CD4-positive, alpha-beta T cell (primary cell): Measurements from ENCODE around the gene SYNGAP1. TPM values are rescaled to one million over a fixed set of nuclear protein-coding genes. Genes with fewer than 3 reads are reported as not detected.

ENCODE experiments used
- ATAC-seq: fragments of 200-7000 bp; cut with Tn5 transposase; one replicate; pipeline ENCODE4 v1.10.0; 2022; ENCODE audit warnings: mild to moderate bottlenecking; ENCODE audit not compliant: poor library complexity
- CTCF ChIA-PET: fragments of 350-600 bp; sonication (Branson Sonifier 250); formaldehyde crosslinking; loops from one replicate; lab custom pipeline; 2021; ENCODE audit warnings: antibody characterized with exemption, inconsistent platforms; lab: Charles Lee
- POLR2A ChIA-PET: fragments of 350-600 bp; sonication (Branson Sonifier 250); formaldehyde crosslinking; loops from one replicate; lab custom pipeline; 2021; ENCODE audit warnings: antibody characterized with exemption, inconsistent platforms; lab: Charles Lee
- DNase-seq, 14 experiments: peaks; one replicate each; pipeline ENCODE4 v3.0.0-alpha.2; 2013 to 2020; ENCODE audit warnings: mixed read lengths in 2 of 14
- H3K27ac ChIP-seq, 2 donors: one replicate each; pipeline versions ENCODE4 v1.5.1 to v1.7.0; 2013; ENCODE audit warnings: low read length in 2 of 2, low read depth in 1 of 2, mild to moderate bottlenecking in 1 of 2
- H3K27me3 ChIP-seq, 2 experiments: 1 replicate in 1 of 2; 2 replicates in 1 of 2; pipeline versions ENCODE4 v1.6.1 to v1.7.0; 2013; ENCODE audit warnings: low read length in 2 of 2, control low read depth in 1 of 2, mild to moderate bottlenecking in 1 of 2, moderate library complexity in 1 of 2; ENCODE audit not compliant: insufficient read depth in 2 of 2, control insufficient read depth in 1 of 2
- H3K36me3 ChIP-seq: one replicate; pipeline ENCODE4 v1.6.1; 2013; ENCODE audit warnings: low read length, control low read depth; ENCODE audit not compliant: insufficient read depth
- H3K4me1 ChIP-seq: one replicate; pipeline ENCODE4 v1.6.1; 2013; ENCODE audit warnings: low read length, control low read depth; ENCODE audit not compliant: insufficient read depth
- H3K4me3 ChIP-seq: one replicate; pipeline ENCODE4 v1.5.1; 2013; ENCODE audit warnings: mild to moderate bottlenecking, low read length, moderate library complexity
- H3K9me3 ChIP-seq, 2 experiments: 1 replicate in 1 of 2; 2 replicates in 1 of 2; pipeline versions ENCODE4 v1.6.1 to v1.7.0; 2013; ENCODE audit warnings: low read length in 2 of 2, mild to moderate bottlenecking in 2 of 2, control low read depth in 1 of 2, moderate library complexity in 1 of 2; ENCODE audit not compliant: control insufficient read depth in 1 of 2, insufficient read depth in 1 of 2
- H3K27ac Mint-ChIP-seq: one replicate; pipeline ENCODE4 v1.8.0; 2020; ENCODE audit warnings: mixed read lengths
- H3K27me3 Mint-ChIP-seq: one replicate; pipeline ENCODE4 v1.8.0; 2021; ENCODE audit warnings: mixed read lengths
- H3K36me3 Mint-ChIP-seq: one replicate; pipeline ENCODE4 v1.8.0; 2021; ENCODE audit warnings: low read depth, mixed read lengths
- H3K4me1 Mint-ChIP-seq: one replicate; pipeline ENCODE4 v1.8.0; 2021; ENCODE audit warnings: low read depth, mixed read lengths
- H3K4me3 Mint-ChIP-seq: one replicate; pipeline ENCODE4 v1.8.0; 2020; ENCODE audit warnings: mild to moderate bottlenecking, mixed read lengths
- H3K9me3 Mint-ChIP-seq: one replicate; pipeline ENCODE4 v1.8.0; 2020; ENCODE audit warnings: mixed read lengths
- CTCF ChIP-seq: fragments of 200-600 bp; IDR thresholded peaks from one replicate; pipeline ENCODE4 v1.8.0; 2022; ENCODE audit warnings: antibody characterized with exemption, mild to moderate bottlenecking
- intact Hi-C, 2 experiments: fragments of 100-400 bp; cut with DNase I in 1 of 2; cut with micrococcal nuclease in 1 of 2; formaldehyde crosslinking; loops; one replicate each; pipeline versions ENCODE4 v1.15.1 to v1.9.0; 2023 to 2025; cut with DNase I, micrococcal nuclease
- total RNA-seq, 174 experiments: library from RNA in 2 of 174; stranded (reverse) in 2 of 174; gene quantifications; one replicate each; pipeline ENCODE4 v1.2.3 and lab custom pipeline; 2021 to 2026

Gene SYNGAP1
- total RNA-seq, 2 experiments from 2014 or later = 62.4 to 63.8 TPM

- peak overlapping the region; percentile 11 for H3K4me3 Mint-ChIP-seq
- Histone ChIP-seq H3K9me3 (no peaks in the 10 kb centered on the region), H3K27me3 (no peaks in the 10 kb centered on the region), H3K27ac (no peak overlapping the region), H3K36me3 (peaks cover 9% of the 10 kb centered on the region), H3K4me3 (no peak overlapping the region), H3K4me1 (peaks cover 21% of the 10 kb centered on the region)
- no peak for DNase-seq
- no peaks in the 10 kb centered on the region for H3K9me3 Mint-ChIP-seq
- peaks cover 29% of the 10 kb centered on the region for H3K36me3 Mint-ChIP-seq
- intact Hi-C loops = loop anchor here in 1 of 2 experiments (10.0 kb wide), 1 partner anchor 236 kb away; no protein-coding TSS in a partner anchor
- H3K27ac Mint-ChIP-seq = no peak overlapping the region
- ChIA-PET POLR2A (no interaction called here), CTCF (no interaction called here)
- no peak for TF ChIP-seq CTCF
- no peaks in the 10 kb centered on the region for H3K27me3 Mint-ChIP-seq
- ATAC-seq = no peak
- peaks cover 27% of the 10 kb centered on the region for H3K4me1 Mint-ChIP-seq
These were observed 38.8 kb downstream of the SYNGAP1 start for GRCh38 chr6:33458676-33459075.

- H3K27me3 Mint-ChIP-seq = no peaks in the 10 kb centered on the region
- peaks cover 21% of the 10 kb centered on the region for H3K4me1 Mint-ChIP-seq
- peak overlapping the region; percentile 11 for H3K4me3 Mint-ChIP-seq
- POLR2A ChIA-PET = no interaction called here
- TF ChIP-seq CTCF = no peak
- H3K27ac Mint-ChIP-seq = no peak overlapping the region
- no peak overlapping the region for H3K4me3 ChIP-seq
- ATAC-seq (no peak), DNase-seq (no peak)
- H3K27ac ChIP-seq = no peak overlapping the region
- H3K9me3 Mint-ChIP-seq = no peaks in the 10 kb centered on the region
- no peaks in the 10 kb centered on the region for H3K27me3 ChIP-seq
- intact Hi-C loops = loop anchor here in 1 of 2 experiments (10.0 kb wide), 1 partner anchor 236 kb away; no protein-coding TSS in a partner anchor
- peaks cover 17% of the 10 kb centered on the region for H3K4me1 ChIP-seq
- peaks cover 25% of the 10 kb centered on the region for H3K36me3 Mint-ChIP-seq
- CTCF ChIA-PET = no interaction called here
- peaks cover 9% of the 10 kb centered on the region for H3K36me3 ChIP-seq
- H3K9me3 ChIP-seq = no peaks in the 10 kb centered on the region
These were observed 39.4 kb downstream of the SYNGAP1 start for GRCh38 chr6:33459226-33459625.

- no peaks in the 10 kb centered on the region for H3K4me1 ChIP-seq
- no peaks in the 10 kb centered on the region for H3K4me1 Mint-ChIP-seq
- ChIA-PET POLR2A (no interaction called here), CTCF (no interaction called here)
- H3K36me3 ChIP-seq = no peaks in the 10 kb centered on the region
- no peak overlapping the region for H3K27ac ChIP-seq
- H3K27ac Mint-ChIP-seq = no peak overlapping the region
- no peaks in the 10 kb centered on the region for H3K36me3 Mint-ChIP-seq
- intact Hi-C loops = no loop called here
- ATAC-seq (no peak), DNase-seq (no peak)
- H3K4me3 ChIP-seq = no peak overlapping the region
- no peaks in the 10 kb centered on the region for H3K27me3 Mint-ChIP-seq
- H3K9me3 ChIP-seq = no peaks in the 10 kb centered on the region
- no peaks in the 10 kb centered on the region for H3K27me3 ChIP-seq
- no peak overlapping the region for H3K4me3 Mint-ChIP-seq
- no peaks in the 10 kb centered on the region for H3K9me3 Mint-ChIP-seq
- no peak for TF ChIP-seq CTCF
These were observed 46.3 kb downstream of the SYNGAP1 start for GRCh38 chr6:33466075-33466735.
